NCI-H187 treated with DMSO at 0.1 percent for 48 hours (cell line): ENCODE data around the gene RNF38.
A peak's percentile ranks its signal among the peaks of the same experiment; 100 is the strongest.
"Not testable (repeated sequence)": the region's sequence is repeated elsewhere in the genome, so short reads cannot be mapped to it uniquely, and the experiment has no call there.

ENCODE experiments used
- DNase-seq: peaks from one replicate; lab custom pipeline; 2025; lab: John Stamatoyannopoulos, UW

Gene RNF38

DNA sequence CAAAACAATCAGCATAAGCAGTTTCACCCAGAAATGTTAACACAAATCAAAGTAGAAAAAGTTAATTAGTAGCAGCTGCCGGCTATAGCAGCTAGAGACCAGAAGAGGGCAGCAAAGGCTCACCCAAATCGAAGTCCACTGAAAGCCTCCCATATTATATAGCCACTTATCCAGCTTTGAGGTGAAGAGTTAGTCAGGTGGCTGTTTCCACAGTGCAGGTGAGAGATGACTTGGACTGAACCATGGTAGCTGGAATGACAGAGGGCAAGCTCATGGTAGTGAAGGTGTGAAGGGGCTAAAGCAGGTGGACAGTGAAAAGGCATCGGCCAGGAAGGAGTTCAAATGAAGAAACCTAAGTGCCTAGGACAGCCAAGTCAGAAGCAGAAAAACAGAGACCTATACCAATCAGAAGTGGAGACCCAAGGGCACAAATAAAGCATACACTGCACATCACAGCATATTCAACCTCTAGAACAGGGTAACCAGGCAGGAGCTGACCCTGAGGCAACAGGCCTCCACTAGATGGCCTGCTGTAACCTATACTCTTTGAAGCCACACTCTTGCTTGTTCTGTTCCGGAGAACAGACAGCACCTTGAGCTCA lies 7.2 kb upstream of the RNF38 start:
- DNase-seq: peak; percentile 62

DNA sequence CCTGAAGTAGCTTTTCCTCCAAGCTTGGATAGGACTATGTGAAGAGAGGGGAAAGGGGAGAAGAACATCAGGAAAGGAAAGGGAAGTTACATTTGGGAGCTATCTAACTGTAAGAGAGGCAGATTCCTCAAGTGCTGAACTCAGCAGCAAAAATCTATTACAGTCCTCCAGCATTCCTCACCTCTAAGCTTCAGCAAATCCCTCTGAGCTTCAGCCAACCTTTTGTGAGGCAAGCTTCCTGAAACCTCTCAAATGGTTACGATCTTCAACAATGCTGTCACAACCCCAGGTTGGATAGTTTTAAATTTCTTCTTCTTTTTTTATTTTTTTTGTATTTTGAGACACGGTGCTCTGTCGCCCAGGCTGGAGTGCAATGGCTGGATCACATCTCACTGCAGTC lies 2.5 kb upstream of the RNF38 start:
- DNase-seq: no peak

DNA sequence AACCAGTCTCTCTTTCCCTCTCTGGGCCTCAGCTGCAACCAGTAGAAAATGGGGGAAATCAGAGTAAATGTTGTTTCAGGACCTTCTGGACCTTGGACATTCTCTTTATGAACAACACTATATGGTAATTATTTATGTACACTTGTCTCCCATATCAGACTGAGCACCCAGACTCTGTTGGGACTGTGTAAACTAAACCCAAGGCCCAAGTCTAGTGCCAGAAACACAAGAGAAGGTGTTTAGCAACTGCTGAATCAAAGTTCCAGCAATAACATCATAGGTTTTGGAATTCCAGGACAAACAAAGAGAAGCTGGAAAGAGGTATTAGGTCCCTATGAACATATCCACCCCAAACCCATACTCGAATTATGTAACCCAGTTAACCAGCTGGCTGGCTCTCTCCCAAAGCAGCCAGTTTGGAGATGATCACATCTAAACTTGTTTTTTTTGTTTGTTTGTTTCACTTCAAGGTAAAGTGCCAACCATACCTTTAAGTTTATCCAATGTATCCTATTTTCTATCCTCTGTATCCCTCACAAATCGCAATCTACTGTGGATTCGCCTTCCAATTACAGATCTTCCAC lies 1.9 kb upstream of the RNF38 start:
- no peak for DNase-seq

DNA sequence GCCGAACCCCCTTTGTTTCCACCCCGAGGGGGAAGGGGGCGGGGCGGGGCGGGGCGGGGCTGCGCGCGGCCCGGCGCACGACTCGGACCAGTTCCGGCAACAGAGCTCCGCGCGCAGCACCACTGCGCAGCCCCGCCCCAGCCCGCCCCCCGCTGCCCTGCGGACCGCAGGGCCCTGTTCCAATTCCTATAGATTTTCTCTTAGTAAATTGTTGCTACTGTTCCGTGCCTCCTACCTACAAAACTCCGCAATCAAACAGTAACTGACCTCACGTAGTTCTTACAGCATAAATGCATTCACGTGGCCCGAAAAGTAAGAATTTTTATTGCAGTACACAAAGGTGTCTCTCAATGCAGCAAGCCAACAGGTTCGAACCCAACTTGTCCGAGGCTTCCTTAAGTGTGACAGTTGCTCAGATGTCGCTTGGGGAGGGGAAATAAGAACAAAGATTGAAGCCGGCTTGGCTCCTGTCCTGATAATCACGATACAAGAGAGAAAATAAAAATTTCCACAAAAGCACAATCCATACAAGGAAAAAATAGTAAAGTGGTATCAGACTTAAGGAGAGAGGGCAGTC lies 1.2 kb upstream of the RNF38 start:
- DNase-seq: no peak

DNA sequence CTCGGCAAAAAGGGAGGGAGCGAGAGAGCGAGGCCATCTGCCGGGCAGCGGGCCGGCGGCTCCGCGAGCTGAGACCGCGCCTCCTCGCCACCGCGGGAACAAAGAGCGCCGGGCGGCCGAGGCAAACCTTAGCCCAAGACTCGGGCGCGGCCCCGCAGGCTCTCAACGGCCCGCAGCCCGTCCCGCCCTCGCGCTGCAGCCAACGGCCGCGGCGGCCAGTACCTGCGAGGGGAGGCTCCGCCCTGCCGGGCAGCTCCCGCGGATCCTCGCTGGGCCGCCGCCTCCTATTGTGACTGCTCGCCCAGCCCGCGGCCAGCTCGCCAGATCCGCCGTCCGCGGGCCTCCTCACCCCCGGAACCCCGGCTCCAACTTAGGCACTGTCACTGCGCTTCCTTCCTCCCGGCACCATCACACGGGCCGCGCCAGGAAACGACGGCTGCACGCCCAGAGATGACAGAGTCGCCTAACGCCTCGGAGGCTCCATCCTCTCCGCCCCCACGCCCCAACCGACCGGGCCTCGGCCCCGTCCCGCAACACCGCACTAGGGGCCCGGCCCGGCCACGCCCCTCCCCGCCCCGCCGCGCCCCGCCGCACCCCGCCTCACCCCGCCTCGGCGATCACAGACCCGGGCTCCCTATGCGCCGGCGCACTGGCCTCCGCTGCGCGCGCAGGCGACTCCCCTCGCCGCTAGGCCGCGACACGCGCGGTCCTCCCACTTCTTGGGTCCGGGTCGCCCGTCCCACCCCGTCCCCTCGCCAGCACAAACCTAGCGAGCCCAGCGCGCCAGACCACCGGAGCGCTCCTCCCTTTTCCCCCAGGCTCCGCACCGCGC lies 479 bp upstream of the RNF38 start:
- DNase-seq: peak; percentile 22

DNA sequence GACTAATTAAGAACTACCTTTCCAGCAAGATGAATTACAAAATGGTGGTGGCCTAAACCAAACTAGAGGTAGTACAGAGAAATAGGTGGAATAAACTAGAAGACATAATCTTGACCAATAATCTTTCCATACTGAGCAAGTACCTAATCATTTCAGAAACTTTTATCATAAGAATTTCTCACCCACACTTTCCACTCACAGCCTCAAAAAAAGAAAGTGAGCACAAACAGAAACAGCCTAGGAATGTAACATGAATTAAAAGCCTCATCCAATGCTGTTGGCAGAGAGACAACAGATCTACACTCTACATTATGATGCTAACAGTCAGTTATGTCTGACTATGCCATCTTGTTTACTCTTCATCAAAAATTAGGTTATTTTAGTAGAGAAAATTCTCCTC lies 1.3 kb downstream of the RNF38 start:
- no peak for DNase-seq

DNA sequence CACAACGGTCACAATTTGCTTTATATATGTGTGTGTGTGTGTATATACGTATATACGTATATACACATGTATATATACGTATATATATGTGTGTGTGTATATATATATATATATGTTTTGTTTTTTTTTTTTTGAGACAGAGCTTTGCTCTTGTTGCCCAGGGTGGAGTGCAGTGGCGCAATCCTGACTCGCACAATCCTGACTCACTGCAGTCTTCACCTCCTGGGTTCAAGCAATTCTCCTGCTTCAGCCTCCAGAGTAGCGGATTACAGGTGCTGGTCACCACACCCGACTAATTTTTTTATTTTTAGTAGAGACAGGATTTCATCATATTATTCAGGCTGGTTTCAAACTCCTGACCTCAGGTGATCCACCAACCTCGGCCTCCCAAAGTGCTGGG lies 3.1 kb downstream of the RNF38 start:
- no peak for DNase-seq

DNA sequence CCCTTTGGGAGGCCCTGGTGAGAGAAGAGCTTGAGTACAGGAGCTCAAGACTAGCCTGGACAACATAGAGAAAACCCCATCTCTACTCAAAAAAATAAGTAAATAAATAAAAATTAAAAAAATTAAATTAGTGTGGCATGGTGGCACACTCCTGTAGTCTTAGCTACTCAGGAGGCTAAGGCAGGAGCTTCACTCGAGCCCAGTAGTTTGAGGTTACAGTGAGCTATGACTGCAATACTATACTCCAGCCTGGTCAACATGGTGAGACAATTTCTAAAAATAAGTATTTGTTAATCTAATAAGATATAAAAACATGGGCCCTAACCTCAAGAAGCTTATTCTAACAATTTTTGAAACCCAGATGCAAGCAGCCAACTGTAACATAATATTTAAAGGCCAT lies 7.6 kb downstream of the RNF38 start:
- no peak for DNase-seq

DNA sequence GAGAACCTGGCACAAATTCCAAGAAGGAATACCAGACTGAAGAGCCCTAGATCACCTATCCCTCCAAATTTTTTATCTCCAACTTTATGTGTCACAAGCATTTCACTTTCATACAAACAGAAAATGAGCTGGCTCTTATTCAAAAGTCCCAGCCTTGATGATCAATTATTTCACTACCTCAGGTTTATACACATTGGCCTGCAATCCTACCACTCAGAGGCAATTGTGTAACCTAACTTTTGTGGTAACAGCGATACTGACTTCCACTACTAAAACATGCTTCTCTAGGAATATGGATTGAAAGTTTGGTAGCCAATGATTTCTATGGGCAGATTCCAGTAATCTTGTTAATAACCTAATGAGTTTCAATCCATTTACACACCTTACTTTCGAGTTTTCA lies 10.5 kb downstream of the RNF38 start:
- no peak for DNase-seq

DNA sequence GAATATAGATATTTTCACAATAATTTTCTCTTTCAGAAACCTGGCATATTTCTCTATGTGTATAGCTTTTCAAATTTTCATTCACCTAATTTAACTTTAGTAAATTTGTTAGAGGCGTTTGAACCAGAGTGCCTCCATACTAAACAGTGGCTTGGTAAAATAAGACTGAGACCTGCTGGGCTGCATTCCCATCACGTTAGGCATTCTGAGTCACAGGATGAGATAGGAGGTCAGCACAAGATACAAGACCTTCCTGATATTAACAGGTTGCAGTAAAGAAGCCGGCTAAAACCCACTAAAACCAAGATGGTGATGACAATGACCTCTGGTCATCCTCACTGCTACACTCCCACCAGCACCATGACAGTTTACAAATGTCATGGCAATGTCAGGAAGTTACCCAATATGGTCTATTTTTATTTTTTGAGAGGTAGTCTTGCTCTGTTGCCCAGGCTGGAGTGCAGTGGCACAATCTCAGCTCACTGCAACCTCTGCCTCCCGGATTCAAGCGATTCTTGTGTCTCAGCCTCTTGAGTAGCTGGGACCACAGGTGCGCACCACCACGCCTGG lies 13.6 kb downstream of the RNF38 start:
- not testable (repeated sequence) for DNase-seq

DNA sequence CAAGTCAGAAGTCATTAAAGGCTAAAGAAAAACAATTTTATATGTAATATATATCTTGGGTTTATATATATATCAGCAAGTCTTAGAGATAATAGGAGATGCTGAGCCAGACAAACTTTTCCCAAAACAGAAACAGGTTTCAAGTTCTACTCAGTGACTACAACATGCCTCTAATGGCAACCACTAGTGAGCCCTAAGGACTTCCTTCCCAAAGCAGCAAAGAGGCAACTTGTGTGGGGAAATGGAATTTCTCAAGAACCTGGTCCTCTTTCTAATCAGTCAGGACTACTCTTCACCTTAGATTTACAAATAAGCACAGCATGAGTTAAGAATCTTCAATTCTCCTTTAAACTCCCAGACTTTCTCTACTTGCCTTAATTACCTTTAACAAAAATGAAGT lies 17.6 kb downstream of the RNF38 start:
- DNase-seq: no peak

DNA sequence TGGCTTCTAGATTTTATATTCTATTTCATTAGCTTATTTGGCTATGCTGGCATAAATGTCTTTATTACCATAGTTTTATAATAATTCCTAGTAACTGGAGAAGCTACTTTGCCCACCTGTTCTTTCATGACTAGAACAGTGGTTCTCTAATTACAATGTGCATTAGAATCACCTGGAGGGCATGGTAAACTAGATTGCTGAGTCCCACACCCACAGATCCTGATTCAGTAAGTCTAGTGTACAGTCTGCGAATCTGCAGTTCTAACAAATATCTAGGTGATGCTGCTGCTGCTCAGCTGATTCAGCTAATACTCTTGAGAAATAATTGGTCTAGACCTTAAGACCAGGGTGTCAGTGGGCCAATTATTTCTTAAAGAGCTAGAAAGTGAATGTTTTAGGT lies 35.5 kb downstream of the RNF38 start:
- DNase-seq: no peak

DNA sequence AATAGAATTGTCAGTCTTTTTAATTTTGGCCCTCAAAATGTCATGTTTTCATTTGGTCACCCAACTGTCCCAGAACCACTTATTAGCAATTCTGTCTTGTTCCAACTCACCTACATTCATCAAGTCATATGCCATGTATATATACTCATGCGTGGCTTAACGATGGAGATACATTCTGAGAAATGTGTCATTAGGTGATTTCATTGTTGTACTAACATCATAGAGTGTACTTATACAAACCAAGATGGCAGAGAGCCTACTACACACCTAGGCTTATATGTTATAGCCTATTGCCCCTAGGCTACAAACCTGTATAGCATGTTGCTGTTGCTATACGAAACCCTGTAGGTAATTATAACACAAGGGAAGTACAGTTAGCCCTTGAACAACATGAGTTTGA lies 36.6 kb downstream of the RNF38 start:
- DNase-seq: no peak

DNA sequence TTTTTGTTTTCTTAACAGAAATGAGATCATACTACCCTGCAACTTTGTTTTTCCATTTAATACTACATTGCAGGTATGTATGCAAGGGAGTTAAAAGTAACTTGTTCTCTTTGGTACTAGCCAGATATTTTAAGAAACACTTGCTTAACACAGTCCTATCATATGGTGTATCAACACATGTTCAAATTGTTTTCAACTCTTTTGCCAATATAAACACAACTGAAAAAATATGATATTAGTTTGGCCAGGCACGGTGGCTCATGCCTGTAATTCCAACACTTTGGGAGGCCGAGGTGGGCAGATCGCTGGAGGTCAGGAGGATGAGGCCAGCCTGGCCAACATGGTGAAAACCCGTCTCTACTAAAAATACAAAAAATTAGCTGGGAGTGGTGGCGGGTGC lies 41.6 kb downstream of the RNF38 start:
- DNase-seq: no peak

DNA sequence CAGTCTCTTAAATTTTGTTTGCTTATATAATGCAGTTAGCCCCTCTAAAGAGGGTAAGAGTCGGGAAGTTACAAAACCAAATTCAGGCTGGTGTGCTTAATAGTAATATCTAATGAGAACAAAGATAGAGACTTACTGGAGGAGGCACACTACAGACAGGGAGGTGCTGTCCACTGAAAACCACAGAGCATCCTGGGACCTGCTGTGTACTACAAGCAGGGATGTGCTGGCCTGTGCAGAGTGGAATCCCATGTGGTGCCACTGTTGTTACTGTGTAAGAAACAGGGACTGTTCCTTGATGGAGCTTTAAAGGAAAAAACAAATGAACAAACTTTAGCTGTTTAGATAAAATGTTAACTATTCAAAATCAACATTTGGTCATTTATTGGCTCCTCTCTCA lies 42.4 kb downstream of the RNF38 start:
- no peak for DNase-seq

DNA sequence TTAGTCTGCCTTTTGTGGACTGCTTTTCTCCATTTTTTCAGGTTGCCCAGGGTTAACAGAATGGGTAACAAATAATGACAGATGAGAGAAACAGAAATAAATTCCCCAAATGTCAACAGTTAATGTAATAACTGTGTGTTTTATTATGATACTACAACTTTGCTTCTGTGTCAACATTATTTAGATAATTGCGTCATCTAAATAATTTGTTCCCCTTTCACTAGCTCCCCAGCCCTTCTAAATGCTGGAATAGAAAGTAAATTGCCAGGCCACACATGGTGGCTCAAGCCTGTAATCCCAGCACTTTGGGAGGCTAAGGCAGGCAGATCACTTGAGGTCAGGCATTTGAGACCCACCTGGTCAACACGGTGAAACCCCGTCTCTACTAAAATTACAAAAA lies 53.5 kb downstream of the RNF38 start:
- no peak for DNase-seq

DNA sequence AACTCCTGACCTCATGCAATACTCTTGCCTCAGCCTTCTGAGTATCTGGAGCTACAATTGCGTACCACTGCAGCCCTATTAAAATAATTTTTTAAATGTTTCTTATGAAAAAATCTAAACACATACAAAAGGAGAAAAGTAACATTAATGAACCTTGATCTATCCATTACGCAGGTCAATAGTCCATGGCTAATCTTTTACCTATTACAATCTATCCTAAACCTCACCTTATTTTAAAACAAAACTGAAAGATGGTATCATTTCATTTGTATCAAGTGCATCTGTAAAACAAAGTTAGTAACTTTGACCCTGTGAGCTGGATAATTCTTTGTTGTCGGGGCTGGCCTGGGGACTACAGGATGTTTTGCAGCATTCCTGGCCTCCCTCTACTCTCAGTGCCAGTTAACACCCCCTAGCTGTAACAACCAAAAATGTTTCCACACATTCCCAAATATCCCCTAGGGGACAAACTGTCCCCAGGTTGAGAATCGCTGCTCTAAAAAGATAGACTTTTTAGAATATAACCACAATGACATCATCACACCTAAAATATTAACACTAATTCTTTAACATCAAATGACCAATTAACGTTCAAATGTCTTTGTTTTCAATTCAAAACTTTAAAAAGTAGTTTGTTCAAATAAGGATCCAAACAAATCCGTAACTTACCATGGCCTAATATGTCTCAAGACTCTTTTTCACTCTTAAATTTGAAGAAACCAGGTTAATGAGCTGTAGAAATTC lies 54.8 kb downstream of the RNF38 start:
- no peak for DNase-seq

DNA sequence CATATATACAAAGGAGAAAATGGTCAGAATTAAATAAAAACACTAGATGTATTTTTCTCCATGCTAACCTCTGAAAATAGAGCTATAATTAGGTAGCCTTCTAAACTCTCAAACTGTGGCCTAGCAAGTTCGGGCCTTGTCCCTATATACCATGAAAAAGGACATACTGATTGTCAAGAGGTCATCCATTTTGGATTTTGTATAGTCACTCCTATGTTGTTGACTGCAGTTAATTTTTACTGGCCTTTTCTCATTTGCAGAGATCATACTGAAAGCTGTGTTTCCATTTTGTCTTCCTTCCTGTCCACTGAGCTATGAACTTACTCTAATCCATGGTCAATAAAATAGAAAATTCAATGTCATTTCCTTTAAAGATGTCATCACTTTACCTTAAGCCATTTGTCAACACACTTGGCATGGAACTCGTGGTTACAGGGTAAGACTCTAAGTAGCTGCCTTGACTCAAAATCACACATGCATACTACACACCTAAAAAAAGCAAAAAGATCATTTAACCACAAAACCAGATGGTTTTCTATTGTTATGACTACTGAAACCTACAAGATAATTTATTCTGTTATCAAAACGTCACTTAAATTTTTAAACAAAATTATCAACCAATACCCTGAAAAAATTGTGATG lies 58.0 kb downstream of the RNF38 start:
- no peak for DNase-seq

DNA sequence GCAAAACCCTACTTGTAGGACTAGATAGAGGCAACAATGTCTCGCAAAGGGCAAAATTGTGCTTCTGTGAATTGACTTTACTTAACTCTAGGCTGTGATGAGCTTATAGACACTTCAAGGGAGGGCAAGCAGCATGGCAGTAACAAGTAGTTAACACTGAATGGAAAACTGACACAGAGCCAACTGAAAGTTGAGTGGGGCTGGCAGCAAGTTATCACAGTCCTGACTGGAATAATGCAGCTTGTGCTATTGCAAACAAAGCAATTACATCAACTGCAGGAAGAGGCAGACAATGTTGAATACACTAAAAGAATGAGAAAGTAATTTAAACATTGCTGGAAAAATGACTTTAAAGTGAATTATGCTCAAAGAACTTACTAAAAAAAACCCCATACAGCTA lies 62.2 kb downstream of the RNF38 start:
- no peak for DNase-seq

DNA sequence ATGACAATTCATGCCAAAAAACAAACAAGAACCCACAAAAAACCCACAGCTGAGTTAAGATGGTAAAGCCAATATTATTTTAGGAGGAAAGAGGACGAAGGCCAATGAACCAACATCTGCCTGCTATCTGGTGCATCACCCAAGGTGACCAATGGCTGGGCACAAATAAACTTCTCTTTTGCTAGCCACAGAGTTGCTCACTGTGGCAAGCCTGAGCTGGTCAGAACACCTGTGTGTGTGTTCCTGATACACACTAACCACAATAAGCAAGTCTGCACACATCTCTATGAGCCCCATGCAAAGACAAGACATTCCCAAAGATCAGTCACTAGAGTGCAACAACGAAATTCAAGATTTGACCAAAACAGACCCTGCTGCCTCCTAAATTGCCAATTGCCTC lies 63.1 kb downstream of the RNF38 start:
- no peak for DNase-seq

DNA sequence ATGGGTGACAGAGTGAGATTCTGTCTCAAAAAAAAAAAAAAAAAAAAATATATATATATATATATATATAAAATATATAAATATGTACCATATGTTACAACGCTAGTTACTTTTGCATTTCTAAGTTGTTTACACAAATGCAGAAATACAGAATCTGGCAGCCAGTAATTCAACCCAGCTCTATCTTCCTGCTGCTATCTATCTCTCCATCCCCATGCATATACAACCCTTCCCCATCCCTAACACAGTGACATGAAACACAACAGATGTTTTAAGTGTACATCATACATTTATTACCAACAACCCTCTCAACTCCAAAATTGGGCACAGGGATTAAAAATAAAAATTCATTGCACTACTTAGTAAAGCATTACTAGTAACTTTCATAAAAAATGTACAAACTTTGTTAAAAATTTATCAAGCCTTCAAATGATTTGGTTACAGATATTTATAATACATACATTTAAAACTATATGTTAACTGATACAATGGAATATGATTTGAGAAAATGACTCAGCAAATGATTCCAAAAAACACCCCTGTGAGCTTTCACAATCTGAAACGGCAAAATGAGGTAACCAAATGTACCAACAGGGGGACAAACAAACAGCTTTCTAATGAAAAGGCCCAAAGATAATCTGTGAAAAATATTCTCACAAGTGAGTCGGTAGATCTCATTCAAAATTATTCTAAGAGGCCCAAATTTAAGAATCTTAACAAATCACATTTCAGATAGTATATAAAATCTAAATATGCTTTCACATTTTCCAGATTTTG lies 63.8 kb downstream of the RNF38 start:
- DNase-seq: no peak
